ENCODE measurements around the gene NOC2L.

DNA sequence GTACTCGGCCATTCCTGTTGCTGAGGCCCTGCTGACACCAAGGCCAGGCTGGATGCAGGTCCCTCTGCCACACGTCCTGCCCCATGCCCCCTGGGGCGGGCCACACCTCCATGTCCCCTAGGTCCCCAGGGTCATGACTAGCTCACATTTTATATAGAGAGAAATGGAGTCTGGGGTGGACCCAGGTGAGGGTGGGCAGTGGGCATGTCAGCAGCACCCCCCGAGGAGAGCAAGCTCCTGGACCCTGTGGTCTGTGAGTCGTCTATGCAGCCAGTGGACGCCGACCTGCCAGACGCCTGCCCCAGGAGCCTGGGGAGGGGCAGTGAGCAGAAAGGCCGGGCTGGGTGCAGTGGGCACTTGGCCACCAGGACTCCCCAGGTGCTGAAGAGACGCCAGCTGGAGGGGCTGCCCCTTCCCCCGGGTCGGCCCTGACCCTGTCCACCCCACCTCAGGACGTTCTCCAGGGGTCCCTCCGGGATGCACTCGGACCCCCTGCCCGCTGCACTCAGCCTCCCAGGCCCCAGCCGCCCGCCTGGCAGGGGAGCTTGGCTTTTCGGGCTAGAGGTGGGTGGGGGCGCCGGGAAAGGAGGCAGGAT, 19.4 kb downstream of the NOC2L start:
- TF ChIP-seq, protein P1, sequence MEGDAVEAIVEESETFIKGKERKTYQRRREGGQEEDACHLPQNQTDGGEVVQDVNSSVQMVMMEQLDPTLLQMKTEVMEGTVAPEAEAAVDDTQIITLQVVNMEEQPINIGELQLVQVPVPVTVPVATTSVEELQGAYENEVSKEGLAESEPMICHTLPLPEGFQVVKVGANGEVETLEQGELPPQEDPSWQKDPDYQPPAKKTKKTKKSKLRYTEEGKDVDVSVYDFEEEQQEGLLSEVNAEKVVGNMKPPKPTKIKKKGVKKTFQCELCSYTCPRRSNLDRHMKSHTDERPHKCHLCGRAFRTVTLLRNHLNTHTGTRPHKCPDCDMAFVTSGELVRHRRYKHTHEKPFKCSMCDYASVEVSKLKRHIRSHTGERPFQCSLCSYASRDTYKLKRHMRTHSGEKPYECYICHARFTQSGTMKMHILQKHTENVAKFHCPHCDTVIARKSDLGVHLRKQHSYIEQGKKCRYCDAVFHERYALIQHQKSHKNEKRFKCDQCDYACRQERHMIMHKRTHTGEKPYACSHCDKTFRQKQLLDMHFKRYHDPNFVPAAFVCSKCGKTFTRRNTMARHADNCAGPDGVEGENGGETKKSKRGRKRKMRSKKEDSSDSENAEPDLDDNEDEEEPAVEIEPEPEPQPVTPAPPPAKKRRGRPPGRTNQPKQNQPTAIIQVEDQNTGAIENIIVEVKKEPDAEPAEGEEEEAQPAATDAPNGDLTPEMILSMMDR (optimal IDR thresholded peaks at IDR 0.05 in 1 of 3, IDR thresholded peaks at IDR 0.05 in 1 of 3, conservative IDR thresholded peaks at IDR 0.05 in 1 of 3; ENCODE audit: extremely low read depth in 1 of 3, insufficient read depth in 2 of 3, low read length in 3 of 3), result no peak
- peak; percentile 63 for TF ChIP-seq EZH2 (IDR thresholded peaks at IDR 0.05; ENCODE audit: low read length)

Measured in keratinocyte (primary cell).